Epithelial cell of proximal tubule (primary cell): ENCODE measurements around the gene CD9. TPM values are rescaled to one million over a fixed set of nuclear protein-coding genes. Genes with fewer than 3 reads are reported as not detected.
"Not testable (repeated sequence)": the region's sequence is repeated elsewhere in the genome, so short reads cannot be mapped to it uniquely, and the experiment has no call there.

Experiments
- DNase-seq: peaks from one replicate; pipeline ENCODE4 v3.0.0-alpha.2; 2011; ENCODE audit warnings: low read depth
- H3K4me3 ChIP-seq: 2 replicates; pipeline ENCODE4 v1.5.1; 2011; ENCODE audit warnings: low read depth, mild to moderate bottlenecking, low read length
- CTCF ChIP-seq: conservative IDR thresholded peaks from 2 replicates; pipeline ENCODE4 v1.5.1; 2012; ENCODE audit warnings: low read depth, mild to moderate bottlenecking, low read length
- total RNA-seq: library from RNA; depleted of rRNA; stranded (reverse); fragments of >200 nt; gene quantifications from 2 replicates; pipeline ENCODE4 v1.2.3, GENCODE V29; 2015

The CD9 gene
- total RNA-seq, 1 donor from 2014 or later = 284 TPM

- DNase-seq = no peak
- no peak overlapping the region for H3K4me3 ChIP-seq
- TF ChIP-seq CTCF = no peak
Measured at GRCh38 chr12:6205144-6205539, 4.9 kb downstream of the CD9 start.

- no peak overlapping the region for H3K4me3 ChIP-seq
- TF ChIP-seq CTCF = no peak
- DNase-seq = no peak
Measured at GRCh38 chr12:6205761-6206160, 5.6 kb downstream of the CD9 start.

GRCh38 chr12:6206327-6206726 is 6.1 kb downstream of the CD9 start:
- no peak for DNase-seq
- no peak overlapping the region for H3K4me3 ChIP-seq
- no peak for TF ChIP-seq CTCF

GRCh38 chr12:6207259-6207925 is 7.2 kb downstream of the CD9 start:
- TF ChIP-seq CTCF = no peak
- no peak for DNase-seq
- H3K4me3 ChIP-seq = peak overlapping the region; percentile 5

DNA sequence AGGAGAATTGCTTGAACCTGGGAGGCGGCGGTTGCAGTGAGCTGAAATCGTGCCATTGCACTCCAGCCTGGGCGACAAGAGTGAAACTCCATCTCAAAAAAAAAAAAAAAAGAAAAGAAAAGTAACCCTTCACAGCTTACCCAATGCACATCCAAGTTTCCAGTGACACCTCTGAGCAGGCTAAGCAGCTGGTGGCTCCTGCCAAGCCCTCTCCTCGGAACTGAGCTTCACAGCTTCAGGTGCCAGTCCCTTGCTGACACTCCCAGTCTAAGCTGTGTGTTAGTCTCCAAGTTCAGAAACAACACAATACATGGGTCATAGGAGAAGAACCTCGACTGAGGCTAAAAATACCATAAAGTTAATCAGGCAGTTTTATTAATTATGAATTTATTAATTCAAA is 7.9 kb downstream of the CD9 start:
- H3K4me3 ChIP-seq = no peak overlapping the region
- no peak for DNase-seq
- no peak for TF ChIP-seq CTCF

GRCh38 chr12:6209428-6209827 is 9.2 kb downstream of the CD9 start:
- H3K4me3 ChIP-seq = not testable (repeated sequence)

GRCh38 chr12:6211421-6211869 is 11.2 kb downstream of the CD9 start:
- no peak overlapping the region for H3K4me3 ChIP-seq
- no peak for TF ChIP-seq CTCF
- no peak for DNase-seq

More at GRCh38 chr12:6209428-6209827, 9.2 kb downstream of the CD9 start:
- not testable (repeated sequence) for DNase-seq
